OCI-LY3 (cell line): ENCODE measurements around the gene RAD21L1.

ENCODE experiments used
- CTCF ChIP-seq: fragments of 200-600, 300-600 bp; sonication (generic); IDR thresholded peaks from 2 replicates; pipeline ENCODE4 v1.5.1; 2014; ENCODE audit warnings: antibody characterized with exemption, low read length, low read depth
- EZH2phosphoT487 ChIP-seq: fragments of 200-600 bp; shearing (Covaris generic); IDR thresholded peaks from 2 replicates; pipeline ENCODE4 v1.6.1; 2018; ENCODE audit warnings: antibody characterized with exemption, mixed run types, low read depth

- no peak for TF ChIP-seq CTCF
- no peak for TF ChIP-seq EZH2phosphoT487
Observed at GRCh38 chr20:1188347-1188746, 37.5 kb upstream of the RAD21L1 start.
